Ammon's horn (tissue), 1 donor: ENCODE data around the gene CAPN7.
"Not testable (repeated sequence)": the region's sequence is repeated elsewhere in the genome, so short reads cannot be mapped to it uniquely, and the experiment has no call there.

Source experiments
- DNase-seq: peaks from one replicate; pipeline ENCODE4 v3.0.0-alpha.2; 2016; ENCODE audit warnings: low spot score

Gene CAPN7

DNA sequence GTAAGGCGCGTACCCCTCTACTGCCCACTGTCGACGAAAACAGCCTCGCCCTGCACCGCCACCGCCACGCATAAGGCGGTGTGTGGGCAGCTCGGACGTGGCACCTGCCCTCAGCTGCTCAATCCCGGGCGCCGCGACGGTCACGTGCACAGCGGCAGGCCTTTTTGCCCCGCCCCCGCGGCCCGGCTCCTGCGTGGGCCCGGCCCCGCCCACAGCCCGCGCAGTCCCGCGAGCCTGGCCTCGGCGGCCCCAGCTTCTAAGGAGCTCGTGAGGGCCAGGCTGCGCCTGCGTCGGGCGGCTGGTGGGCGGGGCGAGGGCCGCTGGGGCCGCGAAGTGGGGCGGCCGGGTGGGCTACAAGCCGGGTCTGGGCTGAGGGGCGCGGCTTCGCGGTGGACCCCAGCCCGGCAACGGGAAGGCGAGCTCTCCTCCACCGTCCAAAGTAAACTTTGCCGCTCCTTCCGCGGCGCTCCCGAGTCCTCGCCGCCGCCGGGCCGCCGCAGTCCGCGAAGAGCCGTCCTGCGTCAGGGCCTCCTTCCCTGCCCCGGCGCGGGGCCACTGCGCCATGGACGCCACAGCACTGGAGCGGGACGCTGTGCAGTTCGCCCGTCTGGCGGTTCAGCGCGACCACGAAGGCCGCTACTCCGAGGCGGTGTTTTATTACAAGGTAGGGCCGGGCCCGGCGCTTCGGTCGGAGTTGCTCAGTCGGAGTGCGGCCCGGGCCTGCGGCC is at the start of gene CAPN7:
TSS of gene CAPN7 (plus strand) at position 313 of the 728 bp plus-strand sequence. CDS start at position 563, 250 bp downstream.
- DNase-seq = peak; percentile 95

DNA sequence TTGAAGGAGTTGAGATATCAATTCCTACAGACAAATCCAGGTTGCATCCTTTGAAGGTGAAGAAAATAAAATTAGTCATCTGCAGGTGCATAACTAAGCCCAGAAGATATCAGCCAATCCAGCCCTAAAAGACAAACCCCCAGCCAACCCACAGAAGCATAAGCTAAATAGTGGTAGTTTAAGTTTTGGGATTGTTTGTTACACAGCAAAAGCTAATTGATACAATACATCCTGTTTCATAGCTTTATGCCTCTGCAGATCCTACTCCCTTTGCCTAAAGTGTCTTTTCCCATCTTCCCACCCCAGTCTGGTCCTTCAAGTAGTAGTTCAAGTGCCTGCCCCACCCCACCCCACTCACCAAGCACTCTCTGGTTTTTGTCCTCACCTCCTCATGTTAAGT is 48.6 kb upstream of the CAPN7 start:
- DNase-seq = no peak

DNA sequence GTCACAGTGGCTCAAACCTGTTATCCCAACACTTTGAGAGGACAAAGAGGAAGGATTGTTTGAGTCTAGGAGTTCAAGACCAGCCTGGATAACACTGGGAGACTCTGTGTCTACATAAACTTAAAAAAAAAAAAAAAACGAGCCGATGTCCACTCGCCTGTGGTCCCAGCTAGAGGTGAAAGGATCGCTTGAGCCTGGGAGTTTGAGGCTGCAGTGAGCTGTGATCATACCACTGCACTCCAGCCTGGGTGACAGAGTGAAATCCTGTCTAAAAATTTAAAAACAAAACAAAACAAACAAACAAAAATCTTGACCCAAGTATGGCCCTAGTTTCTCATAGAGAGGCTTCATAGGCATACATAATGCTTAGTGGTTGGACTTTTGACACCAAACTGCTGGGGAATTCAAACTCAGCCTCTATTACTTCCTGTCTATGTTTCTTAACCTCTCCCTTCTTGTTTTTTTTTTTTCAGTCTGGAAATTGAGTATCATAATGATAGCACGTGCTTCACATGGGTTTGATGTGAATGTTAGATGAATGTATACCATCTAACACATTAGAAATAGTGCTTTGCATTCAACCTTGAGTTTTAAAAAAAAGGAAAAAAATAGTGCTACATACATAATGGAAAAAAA is 46.4 kb upstream of the CAPN7 start:
- DNase-seq = no peak

DNA sequence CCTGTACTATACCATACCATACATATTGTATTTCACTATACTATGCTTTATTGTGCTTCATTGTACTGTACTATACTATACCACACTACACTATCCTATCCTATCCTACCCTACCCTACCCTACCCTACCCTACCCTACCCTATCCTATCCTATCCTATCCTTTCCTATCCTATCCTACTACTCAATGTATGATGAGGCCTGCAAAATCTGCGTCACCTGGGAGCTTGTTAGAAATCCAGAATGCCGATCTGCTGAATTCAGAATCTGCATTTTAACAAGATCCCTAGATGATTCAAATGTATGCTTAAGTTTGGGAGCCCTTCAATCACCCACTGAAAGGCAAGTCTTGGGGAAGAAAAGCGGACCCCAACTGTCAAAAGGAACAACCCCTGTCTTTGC is 45.4 kb upstream of the CAPN7 start:
- DNase-seq = no peak

DNA sequence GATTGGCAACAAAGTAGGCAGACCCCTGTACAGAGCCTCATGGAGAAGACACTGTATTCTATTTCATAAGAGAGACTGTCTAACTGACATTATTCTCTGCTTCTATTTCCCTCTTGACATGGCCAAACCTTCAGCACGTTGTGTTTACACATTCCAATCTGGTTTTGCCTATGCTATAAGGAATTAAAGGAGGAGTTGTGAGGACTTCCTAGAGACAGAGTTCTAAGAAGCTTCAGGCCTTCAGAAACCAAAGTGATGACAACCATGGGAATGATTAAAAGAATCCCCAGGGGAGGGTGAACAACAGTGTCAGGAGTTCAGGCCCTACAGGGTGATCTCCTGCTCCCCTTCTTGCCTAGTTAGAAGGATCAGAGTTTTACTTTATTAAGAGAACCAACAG is 44.9 kb upstream of the CAPN7 start:
- DNase-seq = no peak

DNA sequence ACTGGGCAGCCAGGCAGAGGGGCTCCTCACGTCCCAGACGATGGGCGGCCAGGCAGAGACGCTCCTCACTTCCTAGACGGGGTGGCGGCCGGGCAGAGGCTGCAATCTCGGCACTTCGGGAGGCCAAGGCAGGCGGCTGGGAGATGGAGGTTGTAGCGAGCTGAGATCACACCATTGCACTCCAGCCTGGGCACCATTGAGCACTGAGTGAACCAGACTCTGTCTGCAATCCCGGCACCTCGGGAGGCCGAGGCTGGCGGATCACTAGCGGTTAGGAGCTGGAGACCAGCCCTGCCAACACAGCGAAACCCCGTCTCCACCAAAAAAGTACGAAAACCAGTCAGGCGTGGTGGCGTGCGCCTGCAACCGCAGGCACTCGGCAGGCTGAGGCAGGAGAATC is 42.4 kb upstream of the CAPN7 start:
- not testable (repeated sequence) for DNase-seq

DNA sequence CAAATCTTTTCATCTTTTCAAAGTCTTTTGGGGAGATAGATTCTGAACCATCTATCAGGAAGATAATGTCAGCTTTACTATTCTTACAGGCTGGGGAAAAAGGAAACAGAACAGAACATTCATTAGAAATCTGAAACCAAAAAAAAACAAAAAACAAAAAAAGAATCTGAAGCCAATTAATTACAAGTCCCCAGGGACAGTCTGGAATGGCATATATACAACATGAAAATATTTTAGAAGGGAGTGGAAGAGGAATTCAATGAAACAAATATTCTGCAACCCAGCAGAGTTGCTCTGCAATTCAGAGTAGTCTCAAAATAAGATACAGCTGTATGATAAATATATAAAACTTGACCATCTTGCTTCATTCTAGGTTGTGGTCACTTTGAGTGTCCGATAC is 41.7 kb upstream of the CAPN7 start:
- DNase-seq = no peak

DNA sequence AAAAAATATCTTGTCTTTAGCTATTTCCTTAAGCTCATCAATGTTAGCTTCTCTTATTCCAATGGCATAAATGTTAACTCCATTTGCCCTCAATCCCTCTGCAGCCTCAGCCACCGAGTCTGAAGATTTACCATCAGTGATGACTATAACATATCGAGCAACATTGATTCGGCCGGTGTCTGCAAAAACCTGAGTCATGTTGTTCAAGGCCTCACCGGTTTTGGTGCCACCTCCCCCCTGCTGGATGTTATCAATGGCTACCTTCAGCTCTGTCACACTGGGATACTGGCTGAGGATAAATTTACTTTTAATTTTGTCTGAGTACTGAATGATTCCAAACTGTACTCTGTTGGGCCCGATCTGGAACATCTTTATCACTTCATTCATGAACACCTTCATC is 41.0 kb upstream of the CAPN7 start:
- no peak for DNase-seq

DNA sequence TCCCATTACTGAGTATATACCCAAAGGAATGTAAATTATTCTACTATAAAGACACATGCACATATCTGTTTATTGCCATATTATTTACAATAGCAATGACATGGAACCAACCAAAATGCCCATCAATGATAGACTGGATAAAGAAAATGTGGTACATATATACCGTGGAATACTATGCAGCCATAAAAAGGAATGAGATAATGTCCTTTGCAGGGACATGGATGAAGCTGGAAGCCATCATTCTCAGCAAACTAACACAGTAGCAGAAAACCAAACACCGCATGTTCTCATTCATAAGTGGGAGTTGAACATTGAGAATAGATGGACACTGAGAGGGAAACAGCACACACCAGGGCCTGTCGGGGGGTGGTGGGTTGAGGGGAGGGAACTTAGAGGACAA is 39.7 kb upstream of the CAPN7 start:
- not testable (repeated sequence) for DNase-seq

DNA sequence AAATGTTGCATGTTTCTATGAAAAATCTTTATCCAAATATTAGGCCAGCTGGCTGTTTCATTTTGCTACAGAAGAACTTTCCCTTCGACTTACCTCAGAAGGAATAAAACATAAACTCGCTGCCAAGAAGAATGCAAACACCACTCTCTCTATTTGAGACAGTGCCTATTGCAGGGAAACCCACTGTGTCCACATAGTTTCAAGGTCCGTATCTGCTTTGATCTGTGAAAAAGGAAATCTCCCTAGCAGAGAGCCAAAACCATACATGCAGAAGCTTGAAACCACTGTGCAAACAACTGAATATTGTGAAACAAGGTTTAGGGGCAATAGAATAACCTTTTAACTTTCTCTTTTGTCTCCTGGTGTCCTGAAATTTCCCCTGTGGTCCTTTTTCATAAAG is 35.0 kb upstream of the CAPN7 start:
- DNase-seq = no peak

DNA sequence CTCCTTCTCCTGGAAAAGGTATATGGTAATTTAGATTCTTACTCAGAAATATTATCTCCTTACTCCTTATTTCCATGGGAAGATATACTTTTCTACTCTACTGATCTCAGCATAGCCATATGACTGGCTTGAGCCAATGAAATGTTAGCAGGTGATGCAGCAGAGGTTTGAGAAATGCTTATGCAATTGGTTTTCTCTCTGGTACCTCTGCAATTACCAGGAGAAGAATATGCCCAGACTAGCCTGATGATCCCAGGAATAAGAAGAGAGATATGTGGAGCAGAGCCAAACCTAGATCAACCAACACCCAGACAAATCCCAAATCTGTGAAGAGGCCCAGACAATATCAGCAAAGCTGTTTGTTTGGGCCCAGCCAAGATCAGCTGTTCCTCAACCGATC is 33.2 kb upstream of the CAPN7 start:
- no peak for DNase-seq

DNA sequence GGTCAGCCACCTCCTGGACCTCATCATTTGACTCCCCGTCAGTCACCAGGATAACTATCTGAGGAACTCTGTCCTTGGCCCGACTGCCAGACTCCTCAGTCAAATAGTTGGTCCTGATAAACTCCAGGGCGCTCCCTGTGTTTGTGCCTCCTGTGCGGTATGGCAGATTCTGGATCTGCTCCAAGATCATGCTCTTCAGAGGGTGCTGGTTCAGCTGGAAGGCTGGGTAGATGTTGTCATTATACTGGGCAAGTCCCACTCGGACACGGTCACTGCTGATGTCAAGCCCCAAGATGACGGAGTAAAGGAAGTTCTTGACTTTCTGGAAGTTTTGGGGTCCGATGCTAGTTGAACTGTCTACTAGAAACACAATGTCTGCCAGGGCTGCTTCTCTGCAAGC is 31.1 kb upstream of the CAPN7 start:
- no peak for DNase-seq

DNA sequence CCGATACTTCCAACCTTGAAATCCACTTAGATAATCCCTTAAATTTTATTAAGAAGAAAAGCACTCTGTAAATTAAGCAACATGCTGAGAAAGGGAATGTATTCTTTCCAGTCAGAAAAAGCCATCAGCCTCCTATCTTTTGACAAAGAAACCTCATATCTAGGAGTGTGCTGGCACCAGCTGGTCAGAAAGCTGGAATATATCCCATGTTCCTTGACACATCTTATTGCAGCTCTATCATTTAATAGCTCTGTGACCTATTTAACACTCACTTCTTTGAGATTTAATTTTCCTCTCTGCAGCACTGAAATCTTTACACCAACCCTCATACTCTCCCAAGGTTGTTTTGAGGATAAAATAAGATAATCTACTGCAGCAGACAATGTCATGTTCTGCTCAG is 30.4 kb upstream of the CAPN7 start:
- DNase-seq = no peak

DNA sequence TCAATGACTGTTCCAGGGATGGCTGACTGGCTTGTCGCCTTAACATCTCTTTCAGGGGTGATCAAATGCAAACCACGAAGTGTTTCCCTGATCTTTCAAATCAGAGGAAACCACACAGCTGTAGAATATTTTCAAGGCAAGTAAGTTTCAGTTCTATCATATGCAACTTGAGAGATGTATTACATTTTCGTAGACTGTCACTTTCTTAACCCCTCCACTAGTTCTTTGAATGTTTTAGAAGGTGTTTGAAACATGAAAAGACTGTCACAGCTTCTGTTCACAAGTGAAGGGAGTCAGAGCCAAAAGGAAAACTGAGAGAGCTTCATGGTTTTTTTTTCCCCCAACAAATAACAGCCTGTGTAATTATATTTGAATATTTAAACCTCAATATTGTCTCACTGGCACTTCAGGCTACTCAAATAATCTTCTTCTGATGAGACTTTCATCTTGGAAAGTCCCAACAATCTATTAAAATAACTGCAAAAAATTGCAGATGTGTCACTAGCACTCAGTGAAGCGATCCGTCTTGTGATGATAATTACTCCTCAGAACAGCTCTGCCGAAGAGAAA is 25.9 kb upstream of the CAPN7 start:
- no peak for DNase-seq

DNA sequence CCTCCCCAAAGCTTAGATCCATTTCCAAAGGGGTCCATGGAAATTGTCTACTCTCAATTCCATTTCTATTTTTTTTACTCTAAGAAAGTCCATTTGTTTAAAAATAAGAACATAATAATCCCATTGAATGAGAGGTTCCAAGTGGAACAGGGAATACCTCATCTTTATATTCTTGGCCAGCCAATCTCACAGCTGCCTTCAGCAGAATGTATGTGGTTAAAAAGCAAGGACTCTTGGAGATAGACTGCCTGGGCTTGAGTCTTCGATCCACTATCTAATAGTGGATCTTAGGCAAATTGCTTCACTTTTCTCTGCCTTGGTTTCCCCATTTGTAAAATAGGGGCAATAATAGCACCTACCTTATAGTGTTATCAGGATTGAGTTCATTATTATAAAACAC is 24.5 kb upstream of the CAPN7 start:
- no peak for DNase-seq

DNA sequence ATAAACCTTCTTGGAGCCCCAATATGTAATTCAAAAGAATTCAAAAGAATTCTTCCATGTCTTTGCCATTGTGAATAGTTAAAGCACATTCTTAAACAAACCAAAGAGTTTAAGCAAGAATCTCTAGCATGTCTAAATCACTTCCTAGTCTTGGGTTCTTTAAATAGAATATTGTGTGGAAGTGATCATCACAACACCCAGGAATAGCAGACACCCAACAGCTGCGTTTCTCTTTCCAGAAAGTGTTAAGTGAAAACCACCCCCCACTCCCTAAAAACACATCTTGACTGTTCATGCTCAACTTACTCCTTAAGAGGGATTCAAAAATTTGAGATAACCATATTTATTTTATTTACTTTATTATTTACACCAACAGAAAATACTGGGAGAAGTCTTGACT is 24.1 kb upstream of the CAPN7 start:
- no peak for DNase-seq

DNA sequence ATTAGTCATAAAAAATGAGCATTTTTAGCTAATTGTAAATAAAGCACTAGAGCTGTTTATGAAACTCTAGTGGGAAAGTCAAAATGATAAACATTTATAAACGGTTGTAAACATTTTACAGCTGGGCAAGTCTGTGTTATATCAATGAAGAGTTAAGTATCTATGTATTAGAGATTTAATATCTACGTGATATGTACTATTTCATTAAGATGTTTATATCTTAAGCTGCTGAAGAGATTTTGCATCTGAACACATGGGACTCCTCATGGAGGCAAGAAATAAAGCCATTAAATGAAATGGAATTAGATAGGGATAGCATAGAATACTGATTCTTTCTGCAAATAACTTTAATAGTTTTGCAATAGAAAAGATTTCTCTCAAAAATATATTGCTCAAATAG is 23.0 kb upstream of the CAPN7 start:
- no peak for DNase-seq

DNA sequence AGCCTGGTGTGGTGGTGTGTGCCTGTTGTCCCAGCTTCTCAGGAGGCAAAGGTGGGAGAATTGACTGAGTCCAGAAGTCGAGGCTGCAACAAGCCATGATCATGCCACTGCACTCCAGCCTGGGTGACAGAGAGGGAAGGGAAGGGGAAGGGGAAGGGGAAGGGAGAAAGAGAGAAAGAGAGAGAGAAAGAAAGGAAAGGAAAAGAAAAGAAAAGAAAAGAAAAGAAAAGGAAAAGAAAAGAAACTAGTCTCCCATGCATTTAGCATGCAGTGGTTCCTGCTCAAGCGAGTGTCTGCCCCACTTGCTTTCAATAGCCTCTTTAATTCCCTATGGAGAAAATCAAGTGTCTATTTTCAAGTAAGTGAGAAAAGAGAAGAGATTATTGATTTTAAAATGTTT is 20.6 kb upstream of the CAPN7 start:
- DNase-seq = no peak

DNA sequence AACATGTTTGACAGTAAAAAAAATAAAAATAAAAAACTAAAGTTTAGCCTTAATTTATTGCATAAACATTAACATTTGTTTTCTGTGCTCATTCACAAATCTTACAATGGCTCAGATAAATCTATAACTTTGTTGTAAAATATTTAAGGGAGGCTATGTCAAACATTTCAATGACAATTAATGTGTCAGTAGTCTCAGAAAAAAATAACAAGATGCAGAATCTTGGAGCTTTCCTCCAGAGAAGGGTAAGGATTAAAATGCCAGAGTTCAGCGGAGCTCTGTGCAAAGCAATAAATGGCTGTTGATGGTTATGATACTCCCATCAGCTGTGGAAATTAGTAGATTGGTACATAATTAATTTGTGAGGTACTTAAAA is 20.0 kb upstream of the CAPN7 start:
- DNase-seq = no peak

DNA sequence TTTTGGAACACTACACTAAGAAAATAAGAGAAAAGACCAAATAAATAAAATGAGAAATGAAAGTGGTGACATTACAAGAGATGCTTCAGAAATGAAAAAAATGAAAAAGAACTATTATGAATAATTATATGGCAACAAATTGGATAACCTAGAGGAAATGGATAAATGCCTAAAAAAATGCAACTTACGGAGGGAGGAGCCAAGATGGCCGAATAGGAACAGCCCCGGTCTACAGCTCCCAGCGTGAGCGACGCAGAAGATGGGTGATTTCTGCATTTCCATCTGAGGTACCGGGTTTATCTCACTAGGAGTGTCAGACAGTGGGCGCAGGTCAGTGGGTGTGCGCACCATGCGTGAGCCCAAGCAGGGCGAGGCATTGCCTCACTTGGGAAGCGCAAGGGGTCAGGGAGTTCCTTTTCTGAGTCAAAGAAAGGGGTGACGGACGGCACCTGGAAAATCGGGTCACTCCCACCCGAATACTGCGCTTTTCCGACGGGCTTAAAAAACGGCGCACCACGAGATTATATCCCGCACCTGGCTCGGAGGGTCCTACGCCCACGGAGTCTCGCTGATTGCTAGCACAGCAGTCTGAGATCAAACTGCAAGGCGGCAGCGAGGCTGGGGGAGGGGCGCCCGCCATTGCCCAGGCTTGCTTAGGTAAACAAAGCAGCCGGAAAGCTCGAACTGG is 19.4 kb upstream of the CAPN7 start:
- DNase-seq = not testable (repeated sequence)

DNA sequence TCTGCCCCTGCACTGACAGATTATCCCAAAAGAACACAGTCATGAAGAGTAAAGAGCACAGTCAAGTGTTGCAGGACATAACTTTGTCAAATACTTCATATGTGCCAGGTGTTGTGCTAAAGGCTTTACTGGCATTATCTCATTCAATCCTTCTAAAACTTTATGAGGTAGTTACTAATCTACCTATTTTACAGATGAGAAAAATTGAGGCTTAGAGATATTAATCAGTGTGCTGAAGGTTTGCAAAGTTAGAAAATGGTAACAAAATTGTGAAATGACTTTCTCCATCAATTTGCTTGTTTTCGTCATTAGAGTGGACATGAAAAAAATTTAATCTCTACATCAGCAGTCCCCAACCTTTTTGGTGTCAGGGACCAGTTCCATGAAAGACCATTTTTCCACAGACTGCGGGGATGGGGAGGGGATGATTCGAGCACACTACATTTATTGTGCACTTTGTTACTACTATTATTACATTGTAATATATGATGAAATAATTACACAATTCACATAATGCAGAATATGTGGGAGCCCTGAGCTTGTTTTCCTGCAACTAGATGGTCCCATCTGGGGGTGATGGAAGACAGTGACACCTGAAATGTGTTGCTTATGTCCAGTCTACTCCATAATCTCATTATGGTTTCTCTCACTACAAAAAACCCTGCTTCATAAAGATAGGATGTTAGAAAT is 8.6 kb upstream of the CAPN7 start:
- DNase-seq = no peak

DNA sequence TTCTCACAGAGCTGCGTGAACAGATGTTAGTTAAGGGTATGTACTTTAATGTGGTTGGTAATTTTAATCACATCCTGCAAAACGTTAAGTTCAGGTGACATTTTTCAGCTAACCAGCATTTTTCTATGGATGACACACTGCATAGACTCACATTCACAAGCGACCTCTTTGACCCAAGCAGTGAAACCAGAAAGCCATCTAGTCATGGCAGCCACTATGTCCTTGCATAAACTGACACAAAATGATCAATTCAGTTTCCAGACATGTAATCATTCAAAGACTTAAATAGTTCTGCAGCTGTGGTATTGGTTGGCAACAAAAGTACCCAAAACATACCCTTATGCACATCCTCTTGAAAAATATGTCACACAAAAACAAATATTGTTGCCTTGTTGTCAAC is 7.4 kb upstream of the CAPN7 start:
- DNase-seq = no peak
